GM12864 (cell line): ENCODE results near the gene LPGAT1.

Experiments used
- DNase-seq: peaks from one replicate; pipeline ENCODE4 v3.0.0-alpha.2; 2011; ENCODE audit warnings: low read depth
- H3K4me3 ChIP-seq: 2 replicates; pipeline ENCODE4 v1.5.1; 2011; ENCODE audit warnings: mild to moderate bottlenecking, low read depth, low read length, control low read depth
- CTCF ChIP-seq: IDR thresholded peaks from 2 replicates; pipeline ENCODE4 v1.5.1; 2011; ENCODE audit warnings: low read depth, mild to moderate bottlenecking, moderate library complexity, low read length, control low read depth, inconsistent platforms; ENCODE audit errors: missing control alignments

LPGAT1 gene

GRCh38 chr1:211865180-211865579 lies 34.6 kb upstream of the LPGAT1 start:
- DNase-seq = no peak
- no peak for TF ChIP-seq CTCF
- no peak overlapping the region for H3K4me3 ChIP-seq

GRCh38 chr1:211859405-211859804 lies 28.8 kb upstream of the LPGAT1 start:
- H3K4me3 ChIP-seq = no peak overlapping the region
- DNase-seq = no peak
- no peak for TF ChIP-seq CTCF

- no peak for DNase-seq
- H3K4me3 ChIP-seq = no peak overlapping the region
- TF ChIP-seq CTCF = no peak
Observed at GRCh38 chr1:211851174-211851573, 20.6 kb upstream of the LPGAT1 start.

- no peak overlapping the region for H3K4me3 ChIP-seq
- no peak for DNase-seq
- TF ChIP-seq CTCF = no peak
Observed at GRCh38 chr1:211843507-211844298, 13.1 kb upstream of the LPGAT1 start.

GRCh38 chr1:211843018-211843417 lies 12.5 kb upstream of the LPGAT1 start:
- TF ChIP-seq CTCF = no peak
- no peak overlapping the region for H3K4me3 ChIP-seq
- no peak for DNase-seq

- DNase-seq = no peak
- no peak overlapping the region for H3K4me3 ChIP-seq
- TF ChIP-seq CTCF = no peak
Observed at GRCh38 chr1:211842518-211842917, 12.0 kb upstream of the LPGAT1 start.

- DNase-seq = no peak
- no peak for TF ChIP-seq CTCF
- no peak overlapping the region for H3K4me3 ChIP-seq
Observed at GRCh38 chr1:211839106-211839505, 8.5 kb upstream of the LPGAT1 start.
